HG02938 (cell line): ENCODE data around the gene MED29.
"Not testable (repeated sequence)": the region's sequence is repeated elsewhere in the genome, so short reads cannot be mapped to it uniquely, and the experiment has no call there.

Experiments used
- ATAC-seq: cut with Tn5 transposase; IDR thresholded peaks from one replicate; pipeline ENCODE4 v1.9.1; 2021; ENCODE audit warnings: mild to moderate bottlenecking, moderate library complexity; ENCODE audit not compliant: unreplicated experiment

The MED29 gene

GRCh38 chr19:39370735-39371134, 20.4 kb upstream of the MED29 start:
- ATAC-seq, result no peak

GRCh38 chr19:39372047-39372802, 19.0 kb upstream of the MED29 start:
- no peak for ATAC-seq

GRCh38 chr19:39372941-39373340, 18.2 kb upstream of the MED29 start:
- no peak for ATAC-seq

- ATAC-seq, result no peak
Observed at GRCh38 chr19:39375929-39376328, 15.2 kb upstream of the MED29 start.

- no peak for ATAC-seq
Observed at GRCh38 chr19:39377373-39378362, 13.5 kb upstream of the MED29 start.

- not testable (repeated sequence) for ATAC-seq
Observed at GRCh38 chr19:39379366-39379765, 11.8 kb upstream of the MED29 start.

GRCh38 chr19:39379865-39380396, 11.2 kb upstream of the MED29 start:
- no peak for ATAC-seq

GRCh38 chr19:39380521-39381502, 10.4 kb upstream of the MED29 start:
- ATAC-seq, result no peak

- no peak for ATAC-seq
Observed at GRCh38 chr19:39381910-39382611, 9.1 kb upstream of the MED29 start.

- ATAC-seq, result no peak
Observed at GRCh38 chr19:39382991-39383828, 8.0 kb upstream of the MED29 start.

- no peak for ATAC-seq
Observed at GRCh38 chr19:39384839-39385568, 6.2 kb upstream of the MED29 start.

- ATAC-seq, result no peak
Observed at GRCh38 chr19:39385629-39386411, 5.4 kb upstream of the MED29 start.

- ATAC-seq, result no peak
Observed at GRCh38 chr19:39386557-39386956, 4.6 kb upstream of the MED29 start.

- no peak for ATAC-seq
Observed at GRCh38 chr19:39388657-39389056, 2.5 kb upstream of the MED29 start.

GRCh38 chr19:39389631-39390414, 1.4 kb upstream of the MED29 start:
- ATAC-seq, result no peak

- ATAC-seq, result no peak
Observed at GRCh38 chr19:39390451-39390750, 777 bp upstream of the MED29 start.
